ENCODE results near the gene ABCB6.
"Not testable (repeated sequence)": the region's sequence is repeated elsewhere in the genome, so short reads cannot be mapped to it uniquely, and the experiment has no call there.

The ABCB6 gene

DNA sequence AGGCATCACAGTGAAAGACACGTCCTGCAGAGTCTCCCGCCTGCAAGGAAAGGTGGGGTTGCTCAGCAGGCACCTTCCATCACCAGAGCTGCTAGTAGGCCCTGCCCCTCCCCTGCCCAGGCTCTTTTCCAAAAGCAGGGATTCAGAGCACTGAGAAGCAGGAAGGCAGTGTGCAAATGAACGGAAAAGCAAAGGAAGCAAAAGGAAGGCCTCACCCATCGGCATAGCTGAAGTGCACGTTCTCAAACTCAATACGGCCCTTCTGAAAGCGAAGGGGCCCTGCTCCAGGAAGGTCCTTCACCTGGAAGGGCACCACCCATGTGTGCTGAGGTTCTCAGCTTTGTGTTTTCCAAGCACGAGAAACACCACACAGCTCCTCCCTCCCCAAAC is 5.7 kb downstream of the ABCB6 start:
- no peak for DNase-seq

DNA sequence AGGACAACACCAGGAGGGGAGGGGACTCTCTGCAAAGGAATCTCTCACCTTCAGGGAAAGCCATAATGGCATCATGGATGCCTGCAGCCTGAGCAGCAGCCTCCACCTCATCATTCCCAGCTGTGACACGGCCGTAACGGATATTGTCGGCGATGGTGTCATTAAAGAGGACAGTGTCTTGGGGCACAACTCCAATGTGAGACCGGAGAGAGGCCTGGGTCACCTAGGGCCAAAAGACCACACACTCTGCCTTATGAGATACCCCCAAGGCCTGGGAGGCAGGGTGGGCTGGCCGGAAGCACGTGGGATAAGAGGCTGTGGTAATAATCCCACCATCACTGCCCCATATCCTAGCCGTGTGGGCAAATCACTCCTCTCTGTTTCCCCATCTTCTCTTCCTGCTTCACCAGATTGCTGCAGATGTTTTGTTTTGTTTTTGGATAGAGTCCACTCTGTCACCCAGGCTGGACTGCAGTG is 7.8 kb downstream of the ABCB6 start:
- DNase-seq = no peak

DNA sequence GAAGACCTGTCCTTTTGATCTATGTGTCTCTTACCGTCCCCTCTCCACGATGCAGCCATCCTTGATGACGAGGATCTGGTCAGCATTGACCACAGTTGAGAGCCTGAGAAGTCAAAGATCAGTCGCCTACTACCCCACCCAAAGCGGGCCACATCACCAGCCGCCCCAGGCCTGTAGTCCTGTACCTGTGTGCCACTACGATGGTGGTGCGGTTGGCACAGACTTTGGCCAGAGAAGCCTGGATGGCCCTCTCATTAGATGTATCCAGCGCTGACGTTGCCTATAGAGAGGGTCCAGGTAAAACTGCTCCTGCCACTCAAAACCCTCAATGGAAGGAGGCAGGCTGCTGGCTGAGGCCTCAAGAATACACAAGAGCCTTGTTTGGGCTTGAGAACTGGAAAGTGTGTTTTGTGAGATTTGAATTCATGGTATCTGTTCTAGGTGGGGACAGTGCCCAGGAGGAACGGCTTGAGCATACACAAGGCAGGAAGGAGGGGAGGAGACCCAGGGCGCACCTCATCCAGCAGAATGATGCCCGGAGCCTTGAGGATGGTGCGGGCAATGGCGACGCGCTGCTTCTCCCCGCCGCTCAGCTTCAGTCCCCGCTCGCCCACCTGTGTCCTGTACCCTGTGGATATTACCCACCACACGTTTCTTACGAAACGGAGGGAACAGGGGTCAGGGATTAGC is 8.4 kb downstream of the ABCB6 start:
- DNase-seq = no peak

DNA sequence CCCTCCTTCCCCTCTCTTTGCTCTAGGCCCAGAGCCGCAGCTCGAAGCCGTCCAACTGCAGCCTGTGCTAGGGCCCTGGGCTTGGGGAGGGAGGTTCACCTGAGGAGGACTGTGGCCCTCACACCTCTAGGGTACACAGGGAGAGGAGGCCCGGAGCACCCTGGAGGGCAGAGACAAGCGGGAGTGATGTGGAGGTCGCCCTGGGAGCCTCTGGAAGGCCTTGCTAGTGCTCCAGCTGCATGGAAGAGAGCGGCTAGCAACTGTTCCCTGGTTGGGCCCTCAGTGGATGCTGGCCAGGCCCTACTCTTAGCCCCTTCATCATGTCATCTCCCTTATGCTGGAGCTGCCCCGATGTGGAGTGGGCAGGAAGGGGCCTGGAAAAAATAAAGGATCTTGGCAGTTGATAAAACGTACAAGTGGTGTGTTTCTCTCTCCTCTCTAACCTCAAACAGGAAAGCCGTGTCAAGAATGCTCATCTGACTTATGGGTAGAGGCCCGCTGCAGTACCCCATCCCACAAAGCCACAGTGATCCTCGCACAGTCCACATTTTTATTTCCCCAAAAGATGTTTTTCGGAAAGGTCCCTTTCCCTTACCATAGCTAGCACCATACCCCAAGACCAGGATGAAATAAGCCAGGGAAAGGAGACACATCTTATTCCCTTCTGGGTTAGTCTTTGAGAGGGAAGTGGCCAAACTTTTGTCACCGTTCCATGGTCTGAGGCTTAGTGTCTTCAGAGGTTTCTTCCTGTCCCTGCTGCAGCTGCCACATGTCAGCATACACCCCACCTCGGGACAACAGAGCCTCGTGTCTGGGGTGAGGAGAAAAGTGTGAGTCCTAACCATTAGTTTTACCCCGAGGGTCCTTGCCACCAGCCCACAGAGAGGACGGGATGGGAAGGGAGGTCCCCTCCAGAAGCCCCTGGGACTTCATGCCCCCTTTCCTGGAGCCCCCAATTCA is 9.2 kb downstream of the ABCB6 start:
- no peak for DNase-seq

DNA sequence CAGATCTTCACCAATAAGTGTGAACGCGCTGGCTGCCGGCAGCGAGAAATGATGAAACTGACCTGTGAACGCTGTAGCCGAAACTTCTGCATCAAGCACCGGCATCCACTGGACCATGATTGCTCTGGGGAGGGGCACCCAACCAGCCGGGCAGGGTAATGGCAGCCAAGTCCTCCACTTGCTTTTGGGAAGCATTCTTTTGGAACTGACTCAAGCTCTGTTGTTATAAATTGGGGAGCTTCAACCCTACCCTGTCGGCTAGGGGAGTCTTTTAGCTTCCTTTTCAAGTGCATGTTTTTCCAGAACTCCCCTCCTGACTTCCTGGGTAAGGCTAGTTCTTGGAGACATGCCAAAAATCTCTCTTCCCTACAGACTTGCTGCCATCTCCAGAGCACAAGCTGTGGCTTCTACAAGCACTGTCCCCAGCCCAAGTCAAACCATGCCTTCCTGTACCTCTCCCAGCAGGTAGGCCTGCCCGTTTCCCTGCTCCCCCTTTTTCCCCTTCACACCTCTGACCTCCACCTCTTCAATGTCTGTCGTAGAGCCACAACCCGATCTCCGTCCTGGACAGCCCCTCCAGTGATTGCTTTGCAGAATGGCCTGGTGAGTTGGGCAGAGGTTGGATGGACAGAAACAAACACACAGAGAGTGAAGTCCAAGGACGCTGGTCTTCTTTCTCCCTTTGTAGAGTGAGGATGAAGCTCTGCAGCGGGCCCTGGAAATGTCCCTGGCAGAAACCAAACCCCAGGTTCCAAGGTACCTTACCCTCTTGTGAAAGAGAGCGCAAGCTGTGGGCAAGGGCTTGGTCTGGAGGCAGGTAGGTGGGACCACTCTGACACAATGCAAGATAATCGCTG is 10.6 kb downstream of the ABCB6 start:
- DNase-seq = no peak

DNA sequence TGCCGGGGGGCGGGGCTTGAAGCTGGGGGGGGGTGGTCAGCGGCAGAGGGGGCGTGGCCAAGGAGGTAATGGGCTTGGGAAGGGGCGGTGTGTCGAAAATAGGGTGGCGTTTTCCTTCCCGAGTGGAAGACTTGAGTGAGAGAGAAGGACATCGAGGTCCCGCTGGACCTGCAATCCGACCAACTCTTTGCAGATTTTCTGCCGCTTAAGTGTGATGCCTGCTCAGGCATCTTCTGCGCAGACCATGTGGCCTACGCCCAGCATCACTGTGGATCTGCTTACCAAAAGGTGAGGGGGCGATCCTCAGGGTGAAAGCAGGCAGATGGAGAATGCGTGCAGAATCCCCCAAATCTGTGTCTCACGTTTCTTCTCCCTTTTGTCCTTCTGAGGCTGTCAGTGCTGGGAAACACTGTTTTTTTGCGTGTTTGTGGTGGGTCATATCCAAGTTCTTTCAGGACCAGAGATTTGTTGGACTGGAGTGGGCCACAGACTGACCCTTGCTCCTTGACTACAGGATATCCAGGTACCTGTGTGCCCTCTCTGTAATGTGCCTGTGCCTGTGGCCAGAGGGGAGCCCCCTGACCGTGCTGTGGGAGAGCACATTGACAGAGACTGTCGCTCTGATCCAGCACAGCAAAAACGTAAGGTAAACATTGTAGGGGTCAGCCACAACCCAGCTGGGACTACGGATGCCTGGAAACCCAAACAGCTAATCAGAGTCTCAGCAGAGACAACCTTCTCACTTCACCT is 11.4 kb downstream of the ABCB6 start:
- no peak for DNase-seq

DNA sequence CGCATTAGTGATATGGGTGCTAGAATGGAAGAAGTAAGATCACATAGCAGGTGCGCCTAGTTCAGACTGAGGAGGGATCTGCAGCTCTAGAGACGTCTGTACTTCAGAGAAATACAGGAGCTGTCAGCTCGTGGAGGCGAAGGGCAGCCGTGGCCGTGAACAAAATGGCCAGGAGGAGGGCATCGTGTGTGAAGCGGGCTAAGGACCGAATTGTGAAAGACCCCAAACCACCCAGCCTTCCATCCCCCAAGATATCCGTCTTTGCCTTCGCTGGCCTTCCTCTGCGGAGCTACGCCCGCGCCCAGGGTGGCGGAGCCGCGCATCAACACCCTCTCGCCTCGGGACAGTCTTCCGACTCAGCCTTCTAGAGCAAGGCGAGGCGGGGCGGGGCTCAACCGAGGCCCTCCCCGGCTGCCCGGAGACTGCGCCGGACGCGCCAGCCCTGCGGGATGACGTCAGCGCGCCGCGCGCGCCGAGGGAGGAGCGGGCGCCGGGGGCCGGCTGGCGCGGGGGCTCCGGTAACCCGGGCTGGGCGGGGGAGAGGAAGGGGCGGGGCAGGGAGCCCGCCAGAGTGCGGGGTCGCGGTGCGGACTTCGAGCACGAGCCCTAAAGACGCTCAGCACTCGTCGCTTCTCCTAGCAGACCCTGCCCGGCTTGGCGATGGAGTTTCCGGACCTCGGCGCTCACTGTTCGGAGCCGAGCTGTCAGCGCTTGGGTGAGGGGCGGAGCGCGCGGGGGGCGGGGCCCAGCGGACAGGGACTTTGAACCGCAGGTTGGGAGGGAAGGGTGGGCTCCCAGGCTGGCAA is 12.2 kb downstream of the ABCB6 start, which contains the start of gene ZFAND2B:
TSS of gene ZFAND2B (plus strand) at position 455 of the 806 bp plus-strand sequence. CDS start at position 661, 206 bp downstream.
- DNase-seq = peak; percentile 92 to 95

DNA sequence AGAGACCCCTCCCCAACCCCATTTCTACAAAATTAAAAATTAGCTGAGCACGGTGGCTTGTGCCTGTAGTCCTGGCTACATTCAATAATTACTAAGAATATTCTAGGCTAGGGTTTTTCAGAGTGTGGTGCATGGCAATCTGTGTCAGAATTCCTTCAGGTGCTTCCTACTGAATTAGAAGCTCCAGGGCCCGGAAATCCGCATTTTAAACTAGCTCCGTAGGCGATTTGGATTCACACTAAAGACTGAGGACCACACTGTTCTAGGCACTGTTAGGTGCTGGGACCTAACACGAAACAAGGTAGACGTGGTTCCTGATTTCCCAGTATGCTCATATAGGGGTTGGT is 12.8 kb downstream of the ABCB6 start:
- no peak for DNase-seq

DNA sequence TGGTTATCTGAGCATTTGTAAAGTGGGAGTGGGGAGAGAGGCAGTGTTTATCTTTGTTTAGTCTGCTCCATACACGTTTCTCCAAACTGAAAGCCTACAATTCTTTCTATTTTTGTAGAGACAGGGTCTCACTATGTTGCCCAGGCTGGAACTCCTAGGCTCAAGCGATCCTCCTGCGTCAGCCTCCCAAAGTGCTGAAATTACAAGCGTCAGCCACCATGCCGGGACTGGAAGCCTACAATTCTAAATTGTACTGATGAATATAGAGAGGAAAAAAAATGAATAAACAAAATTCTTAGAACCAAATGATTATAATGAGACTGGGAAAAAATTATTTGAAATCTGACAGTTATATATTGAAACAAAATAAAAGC is 13.6 kb downstream of the ABCB6 start:
- no peak for DNase-seq

DNA sequence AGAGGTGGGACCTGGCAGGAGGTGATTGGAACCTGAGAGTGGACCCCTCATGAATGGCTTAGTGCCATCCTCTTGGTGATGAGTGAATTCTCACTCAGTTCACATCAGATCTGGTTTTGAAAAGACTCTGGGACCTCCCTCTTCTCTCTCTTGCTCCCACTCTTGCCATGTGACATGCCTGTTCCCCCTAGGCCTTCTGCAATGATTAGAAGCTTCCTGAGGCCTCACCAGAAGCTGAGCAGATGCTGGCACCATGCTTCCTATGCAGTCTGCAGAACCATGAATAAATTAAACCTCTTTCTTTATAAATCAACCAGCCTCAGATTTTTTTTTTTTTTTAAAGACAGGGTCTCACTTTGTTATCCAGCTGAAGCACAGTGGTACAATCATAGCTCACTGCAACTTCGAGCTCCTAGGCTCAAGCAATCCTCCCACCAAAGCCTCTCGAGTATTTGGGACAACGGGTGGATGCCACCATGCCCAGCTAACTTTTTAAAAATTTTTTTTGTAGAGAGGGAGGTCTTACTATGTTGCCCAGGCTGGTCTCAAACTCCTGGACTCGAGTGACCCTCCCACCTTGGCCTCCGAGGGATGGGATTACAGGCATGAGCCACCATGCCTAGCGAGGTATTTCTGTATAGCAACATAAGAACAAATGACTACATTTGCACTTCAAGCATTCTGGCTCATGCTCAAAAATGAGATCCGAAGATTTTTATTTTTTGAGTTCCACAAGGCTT is 14.2 kb downstream of the ABCB6 start:
- no peak for DNase-seq

DNA sequence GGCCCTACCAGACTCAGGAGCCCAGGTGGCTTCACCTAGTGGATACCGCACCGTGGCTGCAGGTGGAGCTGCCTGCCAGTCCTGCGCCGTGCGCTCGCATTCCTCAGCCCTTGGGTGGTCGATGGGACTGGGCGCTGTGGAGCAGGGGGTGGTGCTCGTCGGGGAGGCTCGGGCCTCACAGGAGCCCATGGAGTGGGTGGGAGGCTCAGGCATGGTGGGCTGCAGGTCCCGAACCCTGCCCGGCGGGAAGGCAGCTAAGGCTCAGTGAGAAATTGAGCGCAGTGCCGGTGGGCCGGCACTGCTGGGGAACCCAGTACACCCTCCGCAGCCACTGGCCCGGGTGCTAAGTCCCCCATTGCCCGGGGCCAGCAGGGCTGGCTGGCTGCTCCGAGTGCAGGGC is 17.4 kb downstream of the ABCB6 start:
- not testable (repeated sequence) for DNase-seq

DNA sequence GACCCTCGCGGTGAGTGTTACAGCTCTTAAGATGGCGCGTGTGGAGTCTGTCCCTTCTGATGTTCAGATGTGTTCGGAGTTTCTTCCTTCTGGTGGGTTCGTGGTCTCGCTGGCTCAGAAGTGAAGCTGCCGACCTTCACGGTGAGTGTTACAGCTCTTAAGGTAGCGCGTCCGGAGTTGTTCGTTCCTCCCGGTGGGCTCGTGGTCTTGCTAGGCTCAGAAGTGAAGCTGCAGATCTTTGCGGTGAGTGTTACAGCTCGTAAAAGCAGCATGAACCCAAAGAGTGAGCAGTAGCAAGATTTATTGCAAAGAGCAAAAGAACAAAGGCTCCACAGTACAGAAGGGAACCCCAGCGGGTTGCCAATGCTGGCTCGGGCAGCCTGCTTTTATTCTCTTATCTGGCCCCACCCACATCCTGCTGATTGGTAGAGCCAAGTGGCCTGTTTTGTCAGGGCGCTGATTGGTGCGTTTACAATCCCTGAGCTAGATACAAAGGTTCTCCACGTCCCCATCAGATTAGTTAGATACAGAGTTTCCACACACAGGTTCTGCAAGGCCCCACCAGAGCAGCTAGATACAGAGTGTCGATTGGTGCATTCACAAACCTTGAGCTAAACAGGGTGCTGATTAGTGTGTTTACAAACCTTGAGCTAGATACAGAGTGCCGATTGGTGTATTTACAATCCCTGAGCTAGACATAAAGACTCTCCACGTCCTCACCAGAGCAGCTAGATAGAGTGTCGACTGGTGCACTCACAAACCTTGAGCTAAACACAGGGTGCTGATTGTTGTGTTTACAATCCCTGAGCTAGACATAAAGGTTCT is 18.0 kb downstream of the ABCB6 start:
- DNase-seq = not testable (repeated sequence)

DNA sequence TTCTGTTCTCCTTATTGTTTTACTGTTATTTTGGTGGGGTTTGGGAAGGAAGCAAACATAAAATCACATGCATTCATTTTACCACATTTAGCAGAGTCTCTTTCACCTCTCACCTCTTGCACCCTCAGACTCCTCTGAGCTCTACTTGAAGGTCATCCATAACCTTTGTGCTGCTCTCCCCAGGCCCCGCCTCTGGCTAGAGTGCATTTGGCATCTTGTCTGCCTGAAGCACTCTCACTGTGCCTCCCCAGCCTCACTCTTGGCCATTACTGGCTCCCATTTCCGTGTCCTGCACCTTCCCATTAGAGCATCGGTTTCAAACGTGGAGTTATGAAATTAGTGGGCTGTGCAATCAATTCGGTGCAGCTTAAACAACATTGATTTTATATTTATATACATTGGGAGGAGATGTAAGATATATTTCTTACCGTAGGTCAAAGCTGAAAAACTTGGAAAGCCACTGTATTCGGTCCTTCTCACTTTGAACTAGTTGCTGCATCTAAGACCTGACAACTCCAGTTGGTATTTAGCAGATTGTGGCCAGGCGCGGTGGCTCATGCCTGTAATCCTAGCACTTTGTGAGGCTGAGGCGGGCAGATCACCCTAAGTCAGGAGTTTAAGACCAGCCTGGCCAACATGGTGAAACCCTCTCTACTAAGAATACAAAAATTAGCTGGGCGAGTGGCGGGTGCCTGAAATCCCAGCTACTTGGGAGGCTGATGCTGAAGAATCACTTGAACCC is 19.1 kb downstream of the ABCB6 start:
- no peak for DNase-seq

DNA sequence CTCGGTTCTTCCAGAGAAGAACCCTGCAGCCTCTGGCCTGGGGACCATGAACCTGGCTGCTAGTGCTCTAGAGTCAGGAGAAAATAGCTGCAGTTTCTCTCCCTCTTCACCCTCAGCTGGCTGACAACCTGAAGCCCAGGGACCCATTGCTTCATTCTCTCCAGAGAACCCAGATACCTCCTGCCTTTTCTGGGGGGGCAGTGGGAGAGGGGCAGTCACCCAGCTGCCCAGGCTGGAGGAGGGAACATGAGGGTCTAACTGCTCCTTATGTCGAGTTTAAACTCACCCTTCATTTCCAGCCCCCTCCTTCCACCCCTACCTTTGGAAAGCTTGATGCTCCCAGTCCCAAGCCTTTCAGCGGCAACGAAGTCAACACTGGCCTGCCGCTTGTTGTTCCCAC is 19.8 kb downstream of the ABCB6 start:
- no peak for DNase-seq

DNA sequence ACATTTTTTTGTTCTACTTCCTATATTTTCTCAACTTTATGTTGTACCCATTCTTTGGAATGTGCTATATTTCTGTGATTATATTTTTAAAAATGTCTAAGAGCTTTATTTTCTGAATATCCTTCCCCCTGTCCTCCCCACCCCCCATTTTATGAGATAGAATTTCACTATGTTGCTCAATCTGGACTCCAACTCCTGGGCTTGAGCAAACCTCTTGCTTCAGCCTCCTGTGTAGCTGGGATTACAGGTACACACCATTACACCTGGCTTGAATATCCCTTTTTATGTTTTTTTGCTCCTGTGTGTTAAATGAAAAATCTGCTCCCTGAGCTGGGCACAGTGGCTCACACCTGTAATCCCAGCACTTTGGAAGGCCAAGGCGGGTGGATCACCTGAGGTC is 21.4 kb downstream of the ABCB6 start:
- DNase-seq = no peak

DNA sequence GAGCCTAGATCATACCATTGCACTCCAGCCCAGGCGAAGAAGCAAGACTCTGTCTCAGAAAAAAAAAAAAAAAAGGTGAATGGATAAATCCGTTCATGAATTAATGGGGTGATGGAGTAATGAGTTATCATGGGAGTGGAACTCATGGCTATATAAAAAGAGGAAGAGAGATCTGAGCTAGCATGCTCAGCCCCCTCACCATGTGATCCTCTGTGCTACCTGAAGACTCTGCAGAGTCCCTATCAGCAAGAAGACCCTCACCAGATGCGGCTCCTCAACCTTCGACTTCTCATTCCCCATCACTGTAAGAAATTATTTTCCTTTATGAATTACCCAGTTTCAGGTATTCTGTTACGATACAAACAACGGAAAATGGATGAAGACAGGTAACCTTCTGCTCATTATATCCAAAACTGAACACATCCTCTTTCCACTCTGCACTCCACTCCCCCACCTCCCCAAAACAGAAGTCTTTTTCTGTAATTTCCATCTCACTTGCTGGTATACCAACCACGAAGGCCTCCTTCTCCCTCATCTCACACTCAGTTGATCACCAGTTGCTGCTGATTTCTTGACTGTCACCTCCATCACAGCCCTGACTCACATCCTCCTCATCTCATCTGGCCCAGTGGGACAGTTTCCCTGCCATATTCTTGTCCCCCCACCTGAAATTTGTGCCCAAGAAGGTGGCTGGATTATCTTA is 31.9 kb downstream of the ABCB6 start:
- DNase-seq = no peak

DNA sequence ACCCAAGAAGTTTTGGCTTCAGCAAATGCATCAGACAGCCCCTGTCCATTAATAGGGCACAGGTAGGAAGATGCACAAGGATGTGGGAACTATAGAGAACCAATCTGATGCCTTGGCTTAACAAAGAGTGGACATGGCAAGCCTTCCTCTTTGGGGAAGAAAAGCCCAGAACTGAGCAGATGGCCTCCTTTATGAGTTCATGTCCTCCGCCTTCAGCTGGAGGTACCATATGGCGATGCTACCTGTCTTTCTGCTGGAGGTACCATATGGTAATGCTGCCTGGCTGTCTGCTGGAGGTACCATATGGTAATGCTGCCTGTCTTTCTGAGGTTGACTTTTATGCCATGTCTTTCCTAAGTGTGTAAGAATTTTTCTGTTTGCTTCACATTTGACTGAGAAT is 34.6 kb downstream of the ABCB6 start:
- no peak for DNase-seq

DNA sequence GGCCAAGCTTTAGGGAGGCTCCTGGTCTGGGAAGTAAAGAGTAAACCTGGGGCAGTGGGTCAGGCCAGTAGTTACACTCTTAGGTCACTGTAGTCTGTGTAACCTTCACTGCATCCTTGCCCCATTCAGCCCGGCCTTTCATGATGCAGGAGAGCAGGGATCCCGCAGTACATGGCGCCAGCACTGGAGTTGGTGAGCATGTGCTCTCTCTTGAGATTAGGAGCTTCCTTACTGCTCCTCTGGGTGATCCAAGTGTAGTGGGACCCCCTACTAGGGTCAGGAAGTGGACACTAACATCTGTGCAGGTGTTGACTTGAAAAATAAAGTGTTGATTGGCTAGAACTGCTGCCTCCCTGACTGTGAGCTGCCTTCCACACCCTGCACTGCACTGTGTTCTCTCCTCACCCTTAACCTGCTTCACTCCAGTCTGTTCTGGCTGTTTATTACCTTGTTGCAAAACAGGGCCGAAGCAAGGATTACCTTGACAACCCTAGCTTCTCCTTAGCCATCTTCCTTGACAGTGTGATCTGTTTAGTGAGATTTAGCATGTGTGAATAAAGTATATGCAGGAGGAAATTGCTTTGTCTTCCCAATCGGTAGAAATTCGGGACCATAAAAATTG is 35.5 kb downstream of the ABCB6 start:
- DNase-seq = no peak

Data from stimulated activated CD4-positive, alpha-beta T cell treated with anti-CD3 and anti-CD28 coated beads, Interleukin-2, amount 100 ng/mL, for 48 hours (primary cell).